ENCODE results near the gene EXOC1.
"Not testable (repeated sequence)": the region's sequence is repeated elsewhere in the genome, so short reads cannot be mapped to it uniquely, and the experiment has no call there.

Gene EXOC1

GRCh38 chr4:55933611-55934010, 80.2 kb downstream of the EXOC1 start:
- Histone ChIP-seq H3K9ac (ENCODE audit: low read length) (no peak overlapping the region), H3K4me2 (ENCODE audit: low read depth, low read length, poor library complexity, severe bottlenecking) (no peak overlapping the region), H3K9me3 (ENCODE audit: insufficient read depth, low read length) (no peaks in the 10 kb centered on the region), H3K36me3 (ENCODE audit: low read length) (no peaks in the 10 kb centered on the region), H3K27ac (ENCODE audit: low read depth, low read length) (no peak overlapping the region), H2AFZ (ENCODE audit: low read depth, low read length, severe bottlenecking) (no peak overlapping the region), H4K20me1 (ENCODE audit: low read depth, low read length) (no peaks in the 10 kb centered on the region), H3K4me3 (ENCODE audit: insufficient read depth, low read length, poor library complexity, severe bottlenecking) (no peak overlapping the region), H3K9me2 (replicated peaks; ENCODE audit: insufficient read depth, low read length) (no peaks in the 10 kb centered on the region), H3K27me3 (ENCODE audit: low read length) (no peaks in the 10 kb centered on the region), H3F3A (ENCODE audit: insufficient read depth) (no peaks in the 10 kb centered on the region), H3K79me2 (ENCODE audit: insufficient read depth, low read length) (no peaks in the 10 kb centered on the region)
- TF ChIP-seq EZH2phosphoT487 (conservative IDR thresholded peaks at IDR 0.05; ENCODE audit: low read length) = no peak
- TF ChIP-seq CTCF (IDR thresholded peaks at IDR 0.05; ENCODE audit: insufficient read depth, low read length, poor library complexity, severe bottlenecking) = no peak

GRCh38 chr4:55935907-55936306, 82.5 kb downstream of the EXOC1 start:
- H3F3A ChIP-seq (ENCODE audit: insufficient read depth); H3K27me3 ChIP-seq (ENCODE audit: low read length); H3K9me2 ChIP-seq (replicated peaks; ENCODE audit: insufficient read depth, low read length); H3K9me3 ChIP-seq (ENCODE audit: insufficient read depth, low read length); H3K4me3 ChIP-seq (ENCODE audit: insufficient read depth, low read length, poor library complexity, severe bottlenecking); H2AFZ ChIP-seq (ENCODE audit: low read depth, low read length, severe bottlenecking); H3K36me3 ChIP-seq (ENCODE audit: low read length); H4K20me1 ChIP-seq (ENCODE audit: low read depth, low read length); H3K79me2 ChIP-seq (ENCODE audit: insufficient read depth, low read length); H3K9ac ChIP-seq (ENCODE audit: low read length); H3K27ac ChIP-seq (ENCODE audit: low read depth, low read length); H3K4me2 ChIP-seq (ENCODE audit: low read depth, low read length, poor library complexity, severe bottlenecking): not testable (repeated sequence)

- H4K20me1 ChIP-seq (ENCODE audit: low read depth, low read length) = no peaks in the 10 kb centered on the region
- no peaks in the 10 kb centered on the region for H3K27me3 ChIP-seq (ENCODE audit: low read length)
- no peak overlapping the region for H3K4me2 ChIP-seq (ENCODE audit: low read depth, low read length, poor library complexity, severe bottlenecking)
- no peaks in the 10 kb centered on the region for H3K9me3 ChIP-seq (ENCODE audit: insufficient read depth, low read length)
- H3K27ac ChIP-seq (ENCODE audit: low read depth, low read length) = no peak overlapping the region
- no peak overlapping the region for H2AFZ ChIP-seq (ENCODE audit: low read depth, low read length, severe bottlenecking)
- H3K79me2 ChIP-seq (ENCODE audit: insufficient read depth, low read length) = no peaks in the 10 kb centered on the region
- H3K4me3 ChIP-seq (ENCODE audit: insufficient read depth, low read length, poor library complexity, severe bottlenecking) = no peak overlapping the region
- H3K9ac ChIP-seq (ENCODE audit: low read length) = no peak overlapping the region
- no peak for TF ChIP-seq CTCF (IDR thresholded peaks at IDR 0.05; ENCODE audit: insufficient read depth, low read length, poor library complexity, severe bottlenecking)
- TF ChIP-seq EZH2phosphoT487 (conservative IDR thresholded peaks at IDR 0.05; ENCODE audit: low read length) = no peak
- no peaks in the 10 kb centered on the region for H3K9me2 ChIP-seq (replicated peaks; ENCODE audit: insufficient read depth, low read length)
- no peaks in the 10 kb centered on the region for H3F3A ChIP-seq (ENCODE audit: insufficient read depth)
- H3K36me3 ChIP-seq (ENCODE audit: low read length) = no peaks in the 10 kb centered on the region
These were observed 85.0 kb downstream of the EXOC1 start for GRCh38 chr4:55938481-55938880.

- Histone ChIP-seq H3K9me3 (ENCODE audit: insufficient read depth, low read length) (no peaks in the 10 kb centered on the region), H4K20me1 (ENCODE audit: low read depth, low read length) (no peaks in the 10 kb centered on the region), H3K4me2 (ENCODE audit: low read depth, low read length, poor library complexity, severe bottlenecking) (no peak overlapping the region), H3K36me3 (ENCODE audit: low read length) (no peaks in the 10 kb centered on the region), H3F3A (ENCODE audit: insufficient read depth) (no peaks in the 10 kb centered on the region), H3K4me3 (ENCODE audit: insufficient read depth, low read length, poor library complexity, severe bottlenecking) (no peak overlapping the region), H3K9me2 (replicated peaks; ENCODE audit: insufficient read depth, low read length) (no peaks in the 10 kb centered on the region), H3K79me2 (ENCODE audit: insufficient read depth, low read length) (no peaks in the 10 kb centered on the region), H3K9ac (ENCODE audit: low read length) (no peak overlapping the region), H3K27me3 (ENCODE audit: low read length) (no peaks in the 10 kb centered on the region), H2AFZ (ENCODE audit: low read depth, low read length, severe bottlenecking) (no peak overlapping the region), H3K27ac (ENCODE audit: low read depth, low read length) (no peak overlapping the region)
- TF ChIP-seq CTCF (IDR thresholded peaks at IDR 0.05; ENCODE audit: insufficient read depth, low read length, poor library complexity, severe bottlenecking) (no peak), EZH2phosphoT487 (conservative IDR thresholded peaks at IDR 0.05; ENCODE audit: low read length) (no peak)
These were observed 86.0 kb downstream of the EXOC1 start for GRCh38 chr4:55939421-55939820.

All from SU-DHL-6 (cell line).